HG03060 (cell line): ENCODE data around the gene PGAP3.

Experiments used
- ATAC-seq: cut with Tn5 transposase; IDR thresholded peaks from one replicate; pipeline ENCODE4 v1.9.1; 2021; ENCODE audit warnings: low read depth, moderate number of reproducible peaks; ENCODE audit not compliant: unreplicated experiment

PGAP3 gene

DNA sequence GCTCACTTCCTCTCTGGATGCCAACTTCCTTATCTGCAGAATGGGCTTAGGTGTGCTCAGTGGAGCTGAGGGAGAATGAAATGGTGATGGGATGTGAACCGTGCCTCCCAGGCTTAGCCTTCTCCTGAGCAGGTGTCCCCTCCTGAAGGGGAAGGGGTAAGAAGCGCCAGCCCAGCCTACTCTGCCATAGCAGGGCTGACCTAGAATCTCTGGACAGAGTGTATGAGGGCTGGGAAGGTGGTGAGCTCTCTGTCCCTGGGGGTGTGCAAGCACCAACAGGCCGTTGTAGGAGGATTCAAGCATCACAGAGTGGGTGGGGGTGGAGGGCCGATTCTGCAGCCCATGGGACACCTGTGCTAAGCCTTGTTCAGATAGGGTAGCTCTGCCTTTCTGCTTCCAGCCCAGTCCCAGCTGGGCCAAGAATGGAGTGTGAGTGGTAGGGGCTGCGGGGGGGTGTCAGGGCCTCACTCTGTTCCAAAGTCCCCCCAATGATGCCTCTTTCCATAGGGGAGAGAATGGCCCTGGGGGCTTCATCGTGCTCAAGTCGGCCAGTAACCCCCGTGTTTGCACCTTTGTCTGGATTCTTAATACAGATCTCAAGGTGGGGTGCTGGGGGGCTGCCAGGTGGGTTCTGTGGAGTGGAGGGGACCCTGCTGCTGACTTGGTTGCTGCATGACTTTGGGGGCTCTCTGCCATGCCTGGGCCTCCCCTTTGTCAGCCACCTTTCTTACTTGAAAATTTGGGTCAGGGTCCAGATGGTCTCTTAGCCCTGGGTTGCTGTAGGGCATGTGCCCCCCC is 25.9 kb downstream of the PGAP3 start:
- no peak for ATAC-seq

DNA sequence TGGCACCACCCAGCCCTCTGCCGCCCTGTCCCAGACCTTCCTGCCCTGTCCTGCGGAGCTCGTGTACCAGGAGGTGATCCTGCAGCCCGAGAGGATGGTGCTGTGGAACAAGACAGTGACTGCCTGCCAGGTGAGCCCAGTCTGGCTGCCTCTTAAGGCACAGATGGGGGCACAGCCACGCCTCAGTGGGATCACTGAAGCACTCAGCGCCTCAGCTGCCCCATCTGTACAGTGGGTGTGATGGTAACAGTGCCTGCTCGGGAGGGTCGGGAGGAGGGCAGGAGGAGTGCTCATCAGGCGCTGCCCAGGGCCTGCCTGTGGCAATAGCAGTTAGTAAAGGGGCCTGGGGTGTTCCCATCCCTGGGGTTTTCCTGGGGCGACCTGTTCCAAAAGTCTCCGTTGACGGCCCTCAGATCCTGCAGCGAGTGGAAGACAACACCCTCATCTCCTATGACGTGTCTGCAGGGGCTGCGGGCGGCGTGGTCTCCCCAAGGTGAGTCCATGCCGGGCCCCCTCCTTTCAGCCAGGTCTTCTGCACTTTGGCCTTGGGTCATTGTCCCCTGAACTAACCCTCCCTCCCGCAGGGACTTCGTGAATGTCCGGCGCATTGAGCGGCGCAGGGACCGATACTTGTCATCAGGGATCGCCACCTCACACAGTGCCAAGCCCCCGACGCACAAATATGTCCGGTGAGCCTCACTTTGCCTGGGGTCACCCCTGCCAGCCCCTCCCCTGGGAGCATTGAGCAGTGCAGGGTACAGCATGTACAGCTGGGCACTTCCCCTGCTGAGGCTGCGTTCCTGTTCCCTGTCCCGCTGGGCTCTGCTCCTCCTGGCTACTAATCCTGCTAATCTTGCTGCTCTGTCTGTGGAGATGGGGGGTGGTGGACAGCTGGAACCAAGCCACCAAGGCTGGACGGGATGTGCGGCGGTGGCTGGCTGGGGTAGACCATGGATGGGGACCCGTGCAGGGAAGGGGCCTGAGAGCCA is 27.2 kb downstream of the PGAP3 start:
- ATAC-seq: no peak

DNA sequence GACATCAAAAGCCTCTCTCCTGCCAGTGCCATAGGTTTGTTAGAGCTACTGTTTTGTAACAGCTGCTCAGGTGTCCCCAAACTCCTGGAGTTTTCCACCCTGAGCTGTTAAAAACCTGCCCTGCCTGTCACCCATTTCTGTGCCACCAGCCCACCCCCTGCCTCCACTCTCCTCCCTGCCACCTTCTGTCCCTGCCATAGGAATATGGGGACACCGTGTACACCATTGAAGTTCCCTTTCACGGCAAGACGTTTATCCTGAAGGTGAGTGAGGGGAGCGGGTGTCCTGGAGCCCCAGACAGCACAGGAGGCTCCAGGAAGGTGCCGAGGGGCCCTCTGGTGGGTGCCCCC is 27.9 kb downstream of the PGAP3 start:
- no peak for ATAC-seq

DNA sequence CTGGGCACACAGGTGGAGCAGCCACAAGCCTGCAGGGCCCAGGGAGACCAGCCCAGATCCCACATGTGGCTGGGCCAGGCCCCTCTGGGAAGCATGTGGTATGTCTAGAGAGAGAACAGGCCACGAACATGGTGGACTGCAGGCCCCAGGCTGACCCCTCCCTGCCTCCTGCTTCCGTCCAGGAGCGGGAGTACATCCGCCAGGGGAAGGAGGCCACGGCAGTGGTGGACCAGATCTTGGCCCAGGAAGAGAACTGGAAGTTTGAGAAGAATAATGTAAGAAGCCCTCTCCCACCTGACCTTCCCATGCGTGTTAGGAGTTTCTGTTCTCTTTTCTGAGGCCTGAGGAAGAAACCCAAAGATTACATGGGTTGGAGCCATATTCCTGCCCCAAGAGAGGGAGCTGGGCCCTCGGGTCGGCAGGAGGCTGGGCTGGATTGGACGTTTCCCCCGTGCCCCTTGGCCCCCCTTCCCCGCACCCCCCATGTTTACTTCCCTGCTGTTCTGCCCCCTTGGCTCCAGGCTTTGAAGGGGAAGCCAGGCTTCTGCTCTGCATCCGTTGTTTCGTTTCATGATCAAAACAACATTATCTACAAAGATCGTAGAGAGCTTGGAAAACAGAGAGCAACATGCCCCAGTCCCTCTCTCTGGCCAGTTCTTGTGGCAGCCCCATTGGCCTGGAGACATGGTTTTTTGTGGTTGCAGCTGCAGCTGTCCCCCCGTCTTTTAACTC is 28.4 kb downstream of the PGAP3 start:
- ATAC-seq: no peak

DNA sequence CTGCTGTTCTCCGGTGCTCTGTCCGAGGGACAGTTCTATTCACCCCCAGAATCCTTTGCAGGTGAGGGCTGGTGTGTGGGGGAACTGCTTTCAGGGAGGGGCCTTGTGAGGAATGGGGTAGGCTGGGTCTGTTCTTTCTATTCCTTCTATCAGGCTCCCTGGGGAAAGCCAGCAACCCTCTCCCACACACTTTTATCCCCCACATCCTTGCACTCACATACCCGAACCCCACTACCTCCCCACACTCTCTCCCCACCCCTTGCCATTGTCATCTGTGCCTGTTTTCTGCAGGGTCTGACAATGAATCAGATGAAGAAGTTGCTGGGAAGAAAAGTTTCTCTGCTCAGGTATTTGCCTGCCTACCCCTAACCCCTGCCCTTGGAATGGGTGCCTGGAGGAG is 29.1 kb downstream of the PGAP3 start:
- no peak for ATAC-seq

DNA sequence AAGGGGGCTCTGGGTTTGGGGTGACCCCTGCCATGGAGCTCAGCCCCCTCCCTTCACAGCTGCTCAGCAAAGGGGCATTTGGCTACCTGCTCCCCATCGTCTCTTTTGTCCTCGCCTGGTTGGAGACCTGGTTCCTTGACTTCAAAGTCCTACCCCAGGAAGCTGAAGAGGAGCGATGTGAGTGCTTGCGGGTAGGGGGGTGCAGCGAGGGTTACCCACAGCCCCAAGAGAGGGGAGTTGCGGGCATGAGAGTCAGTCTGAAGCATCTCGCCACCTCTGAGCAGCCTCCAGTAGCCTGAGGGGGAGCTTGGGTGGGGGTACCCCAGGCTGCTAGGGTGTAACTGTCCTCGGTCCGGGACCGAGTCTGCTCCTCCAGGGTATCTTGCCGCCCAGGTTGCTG is 29.5 kb downstream of the PGAP3 start:
- ATAC-seq: no peak

DNA sequence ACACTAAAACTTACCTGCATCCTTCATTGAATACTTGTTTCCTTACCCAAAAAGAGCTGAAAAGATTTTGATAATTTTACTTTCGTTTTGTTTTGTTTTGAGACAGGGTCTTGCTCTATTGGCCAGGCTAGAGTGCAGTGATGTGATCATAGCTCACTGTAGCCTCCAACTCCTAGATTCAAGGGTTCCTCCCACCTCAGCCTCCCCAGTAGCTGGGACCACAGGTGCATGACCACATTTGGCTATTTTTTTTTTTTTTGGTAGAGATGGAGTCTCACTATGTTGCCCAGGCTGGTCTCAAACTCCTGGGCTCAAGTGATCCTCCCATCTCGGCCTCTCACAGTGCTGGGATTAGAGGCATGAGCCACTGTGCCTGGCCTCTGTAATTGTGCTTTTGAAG is 32.8 kb downstream of the PGAP3 start:
- ATAC-seq: no peak

DNA sequence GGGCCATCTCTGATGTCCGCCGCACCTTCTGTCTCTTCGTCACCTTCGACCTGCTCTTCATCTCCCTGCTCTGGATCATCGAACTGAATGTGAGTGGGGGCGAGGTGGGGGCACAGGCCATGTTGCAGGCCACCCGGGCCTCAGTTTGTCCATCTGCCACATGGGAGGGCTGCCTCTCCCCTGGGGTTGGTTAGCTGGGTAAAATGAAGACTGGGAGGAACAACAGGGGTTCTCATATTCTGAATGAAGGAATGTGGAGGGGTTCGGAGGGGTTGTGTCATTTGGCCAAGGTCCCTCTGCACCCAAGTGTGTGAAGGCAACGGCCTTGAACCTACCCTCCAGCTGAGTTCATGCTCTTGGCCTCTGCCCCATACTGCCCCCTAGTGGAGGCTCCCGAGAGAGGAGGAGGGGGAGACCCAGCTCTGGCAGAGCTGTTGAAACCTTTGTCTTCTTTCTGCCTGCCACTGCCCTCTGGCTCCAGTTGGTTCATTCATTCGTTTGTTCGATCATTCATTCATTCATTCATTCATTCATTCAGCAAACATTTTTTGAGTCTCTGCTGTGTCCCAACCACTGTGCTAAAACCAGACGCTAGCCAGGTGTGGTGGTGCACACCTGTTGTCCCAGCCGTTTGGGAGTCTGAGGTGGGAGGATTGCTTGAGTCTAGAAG is 34.1 kb downstream of the PGAP3 start:
- ATAC-seq: no peak

DNA sequence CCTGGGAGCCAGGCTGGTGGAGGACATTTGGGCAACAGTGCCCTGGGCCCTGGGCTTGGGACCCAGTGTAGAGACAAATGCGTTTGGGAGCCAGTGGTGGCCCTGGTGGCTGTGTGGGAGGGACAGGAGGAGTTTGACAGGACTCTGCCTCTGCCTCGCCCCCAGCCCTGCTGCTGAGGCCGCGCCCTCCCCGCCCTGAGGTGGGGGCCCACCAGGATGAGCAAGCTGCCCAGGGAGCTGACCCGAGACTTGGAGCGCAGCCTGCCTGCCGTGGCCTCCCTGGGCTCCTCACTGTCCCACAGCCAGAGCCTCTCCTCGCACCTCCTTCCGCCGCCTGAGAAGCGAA is 34.6 kb downstream of the PGAP3 start:
- ATAC-seq: no peak

DNA sequence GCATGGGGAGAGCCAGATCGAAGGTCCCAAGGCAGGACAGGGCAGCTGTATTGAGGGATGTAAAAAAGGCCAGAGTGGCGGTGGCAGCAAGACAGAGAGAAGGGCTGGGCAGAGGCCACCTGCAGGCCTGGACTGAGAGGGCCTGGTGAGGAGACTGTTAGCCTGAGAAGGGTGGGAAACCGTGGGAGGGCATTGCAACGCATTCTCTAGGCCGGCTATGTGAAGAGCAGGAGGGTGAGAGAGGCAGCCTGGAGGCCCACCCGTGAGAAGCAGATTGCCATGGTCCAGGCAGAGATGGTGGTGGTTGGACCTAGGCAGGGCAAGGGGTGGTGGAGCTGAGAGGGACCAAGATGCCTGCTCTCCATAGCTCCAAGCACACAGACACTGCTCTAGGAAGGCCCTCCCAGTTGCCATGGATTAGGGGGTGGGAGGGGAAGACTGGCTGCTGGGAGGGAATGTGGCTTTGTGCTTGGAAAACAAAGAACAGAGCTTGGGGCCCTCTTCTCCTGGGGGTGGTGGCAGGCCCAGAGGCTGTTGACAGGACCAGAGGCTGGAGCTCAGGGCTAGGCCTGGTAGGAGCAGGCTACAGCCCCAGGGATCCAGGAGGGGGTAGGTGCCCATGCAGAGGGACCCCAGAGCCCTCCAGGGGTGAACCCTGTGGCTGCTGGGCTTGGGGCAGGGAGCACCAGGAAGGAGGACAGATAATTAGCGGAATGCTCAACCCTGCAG is 35.1 kb downstream of the PGAP3 start:
- ATAC-seq: no peak

DNA sequence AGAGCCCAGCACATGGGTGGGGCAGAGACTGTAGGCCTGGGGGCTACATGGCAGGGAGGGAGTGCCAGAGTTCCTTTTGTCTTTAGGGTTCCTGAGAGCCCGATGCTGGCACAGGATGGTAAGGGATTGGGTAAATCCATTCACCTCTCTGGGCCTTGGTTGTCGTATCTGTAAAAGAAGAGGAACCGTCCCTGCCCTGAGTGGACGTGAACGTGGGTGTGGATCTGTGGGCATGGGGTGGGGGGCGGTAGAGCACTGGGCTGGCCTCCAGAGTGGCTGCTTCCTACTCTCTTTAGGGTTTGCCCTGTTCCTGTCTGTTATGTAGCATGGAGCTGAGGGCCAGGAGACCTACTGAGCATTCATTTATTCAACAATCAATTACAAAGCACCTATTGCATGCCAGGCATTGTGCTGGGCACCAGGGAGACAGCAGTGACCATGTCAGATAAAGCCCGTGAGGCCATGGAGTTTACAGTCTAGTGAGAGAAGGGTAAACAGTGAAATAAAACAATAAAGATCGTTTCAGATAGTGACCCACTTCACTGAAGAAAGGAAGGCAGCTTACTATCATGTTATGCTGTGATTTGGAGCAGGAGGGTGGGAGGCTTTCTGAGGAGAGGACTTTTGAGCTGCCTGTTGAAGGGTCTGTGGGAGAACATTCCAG is 35.8 kb downstream of the PGAP3 start:
- no peak for ATAC-seq

DNA sequence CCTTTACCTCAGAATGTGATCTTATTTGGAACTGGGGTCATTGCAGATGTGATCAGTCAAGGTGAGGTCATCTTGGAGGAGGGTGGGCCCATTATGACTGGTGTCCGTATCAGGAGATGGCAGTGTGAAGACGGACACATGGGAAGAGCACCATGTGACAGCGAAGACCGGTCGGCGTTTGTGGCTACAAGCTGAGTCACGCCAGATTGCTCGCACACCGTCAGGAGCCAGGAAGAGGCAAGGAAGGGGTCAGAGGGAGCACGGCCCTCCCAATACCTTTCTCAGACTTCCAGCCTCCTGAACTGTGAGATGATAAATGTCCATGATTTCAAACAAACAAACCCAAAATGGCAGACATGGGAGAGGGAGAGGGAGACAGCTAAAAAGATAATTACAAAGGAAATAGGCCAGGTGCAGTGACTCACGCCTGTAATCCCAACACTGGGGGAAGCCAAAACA is 37.7 kb downstream of the PGAP3 start:
- ATAC-seq: no peak

DNA sequence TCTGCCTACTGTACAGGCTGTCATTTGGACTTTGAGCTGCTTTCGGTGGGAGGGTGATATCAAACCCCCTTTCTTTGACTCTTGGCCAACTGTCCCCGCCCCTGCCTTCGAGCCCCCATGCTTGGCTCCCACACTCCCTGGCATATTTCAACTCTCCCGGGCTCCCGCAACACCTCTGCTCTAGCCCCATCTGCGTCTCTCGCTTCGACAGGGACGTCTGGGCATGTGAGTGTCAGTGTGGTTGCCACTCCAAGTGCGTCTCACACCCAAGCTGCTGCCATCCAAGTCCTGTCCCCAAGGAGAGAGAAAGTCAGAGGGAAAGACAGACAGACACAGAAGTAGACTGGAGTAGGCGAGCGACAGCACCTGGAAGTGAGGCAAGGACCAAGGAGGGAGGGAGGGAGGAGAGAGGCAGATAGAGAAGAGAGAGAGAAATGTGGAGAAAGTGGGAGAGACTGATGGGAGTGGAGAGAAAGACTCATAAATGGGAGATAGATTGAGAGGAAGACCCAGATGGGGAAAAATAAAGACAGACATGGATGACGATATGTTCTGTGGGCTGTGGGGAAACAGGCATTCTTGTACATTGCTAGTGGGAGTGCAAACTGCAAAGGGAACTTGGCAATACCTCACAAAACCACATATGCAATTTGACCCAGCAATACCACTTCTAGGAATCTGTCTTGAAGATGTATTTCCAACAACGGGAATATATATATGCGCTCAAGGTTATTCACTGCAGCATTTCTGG is 39.1 kb downstream of the PGAP3 start:
- no peak for ATAC-seq

DNA sequence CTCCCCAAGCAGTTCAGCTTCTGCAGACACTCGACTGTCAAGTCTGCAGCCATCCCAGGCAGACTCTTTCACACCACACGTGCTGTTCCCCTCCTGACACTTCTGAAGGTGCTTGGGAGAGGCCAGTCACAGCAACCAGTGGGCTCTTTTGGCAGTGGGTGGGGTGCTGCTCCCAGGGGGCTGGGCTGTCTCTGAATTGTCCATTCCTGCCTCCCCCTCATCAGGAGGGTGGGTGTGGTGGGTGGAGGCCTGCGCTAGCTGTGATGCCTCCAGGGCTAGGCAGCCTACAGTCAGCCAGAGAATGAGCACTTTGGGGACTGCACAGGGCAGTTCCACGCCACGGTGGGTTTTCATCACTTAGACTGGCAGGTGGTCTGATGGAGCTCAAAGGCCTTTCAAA is 40.6 kb downstream of the PGAP3 start:
- no peak for ATAC-seq

DNA sequence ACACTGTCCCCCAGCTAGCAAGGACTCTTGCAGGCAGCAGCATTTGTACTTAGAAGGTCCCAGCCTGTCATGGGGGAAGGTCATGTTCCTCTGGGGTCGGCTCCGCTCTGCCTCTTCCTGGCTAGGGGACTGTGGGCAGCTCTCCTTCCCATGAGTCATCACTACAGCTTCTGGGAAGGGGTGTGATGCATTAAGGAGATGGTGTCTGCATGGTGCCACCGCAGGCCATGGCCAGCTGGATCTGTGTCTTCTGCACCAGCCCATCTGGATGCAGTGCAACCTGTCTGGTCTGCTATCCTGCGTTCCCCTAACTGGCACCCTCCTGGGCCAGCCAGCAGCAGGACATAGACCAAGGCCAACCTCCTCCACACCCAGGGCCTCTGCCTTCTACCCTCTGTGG is 44.6 kb downstream of the PGAP3 start:
- ATAC-seq: no peak

DNA sequence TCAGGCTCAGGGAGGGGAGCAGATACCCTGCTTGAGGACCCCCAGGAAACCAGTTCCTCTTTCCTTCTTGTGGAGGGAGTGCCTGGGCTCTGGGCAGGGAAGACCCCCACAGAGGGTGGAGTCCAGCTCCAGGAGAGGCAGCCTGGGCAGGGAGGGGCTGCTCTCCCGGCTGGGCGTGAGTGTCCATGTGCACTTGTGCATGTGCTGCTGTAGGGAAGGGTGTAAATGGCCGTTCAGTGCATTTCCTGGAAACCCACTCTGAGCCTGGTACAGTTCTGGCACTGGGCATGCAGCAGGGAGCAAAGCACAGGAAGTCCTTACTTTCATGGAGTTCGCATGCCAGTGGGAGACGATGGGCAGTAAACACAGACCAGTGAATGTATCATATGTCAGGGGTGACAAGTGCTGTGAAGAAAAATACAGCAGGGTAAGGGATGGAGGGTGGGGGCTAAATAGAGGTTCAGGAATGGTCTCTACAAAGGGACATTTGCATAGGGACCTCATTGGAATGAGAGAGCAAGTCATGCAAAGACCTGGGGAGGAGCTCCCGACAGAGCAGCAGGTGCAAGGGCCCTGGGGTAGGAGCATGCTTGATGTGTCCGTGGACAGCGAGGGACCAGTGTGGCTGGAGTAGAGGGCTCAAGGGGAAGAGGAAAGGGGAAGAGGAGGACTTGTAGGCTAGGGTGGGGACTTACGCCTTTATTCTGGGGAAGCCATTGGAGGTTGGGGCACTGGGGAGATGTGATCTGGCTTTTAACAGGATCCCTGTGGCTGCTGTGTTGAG is 45.4 kb downstream of the PGAP3 start:
- ATAC-seq: no peak

DNA sequence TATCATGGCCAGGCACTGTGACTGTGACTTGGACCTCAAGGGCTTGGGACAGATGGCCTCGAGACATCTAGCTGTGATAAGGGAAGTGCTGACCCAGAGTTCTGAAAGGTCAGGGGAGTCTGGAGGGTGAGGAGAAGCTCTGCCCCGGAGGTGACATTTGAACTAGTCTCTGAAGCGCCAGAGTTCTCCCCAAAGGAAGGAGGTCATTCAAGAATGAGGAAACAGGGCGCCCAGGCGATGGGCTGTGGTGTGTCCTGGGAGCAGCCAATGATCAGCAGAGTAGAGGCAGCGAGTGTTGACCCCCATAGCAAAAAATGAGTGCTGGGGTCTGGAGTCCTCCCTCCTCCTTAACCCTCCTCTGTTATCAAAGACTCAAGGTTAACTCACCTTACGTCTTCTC is 46.0 kb downstream of the PGAP3 start:
- ATAC-seq: no peak

DNA sequence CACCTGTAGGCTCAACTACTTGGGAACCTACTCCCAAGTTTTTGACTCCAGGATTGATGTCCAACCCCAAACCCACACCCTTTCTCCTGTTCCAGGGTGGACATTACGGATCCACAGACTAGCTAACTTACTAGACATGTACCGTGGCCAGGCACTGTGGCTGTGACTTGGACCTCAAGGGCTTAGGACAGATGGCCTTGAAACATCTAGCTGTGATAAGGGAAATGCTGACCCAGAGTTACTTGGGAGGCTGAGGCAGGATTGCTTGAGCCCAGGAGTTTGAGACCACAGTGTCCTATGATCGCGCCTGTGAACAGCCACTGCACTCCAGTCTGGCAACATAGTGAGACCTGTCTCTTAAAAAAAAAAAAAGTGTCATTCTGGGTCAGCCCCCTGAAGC is 46.8 kb downstream of the PGAP3 start:
- ATAC-seq: no peak
